Testis (tissue), 2 donors: ENCODE measurements around the gene FOXRED2.

Experiments
- CTCF ChIP-seq, 3 experiments: fragments of 450-650 bp in 2 of 3; fragments of 200-600 bp in 1 of 3; sonication (generic) in 1 of 3; IDR thresholded peaks; one replicate each; pipeline ENCODE4 v1.5.1; 2016 to 2019; ENCODE audit warnings: antibody characterized with exemption in 3 of 3, mild to moderate bottlenecking in 2 of 3, moderate library complexity in 1 of 3
- POLR2A ChIP-seq: fragments of 450-650 bp; IDR thresholded peaks from one replicate; pipeline ENCODE4 v1.6.1; 2017; ENCODE audit warnings: antibody characterized with exemption, mild to moderate bottlenecking, moderate library complexity

DNA sequence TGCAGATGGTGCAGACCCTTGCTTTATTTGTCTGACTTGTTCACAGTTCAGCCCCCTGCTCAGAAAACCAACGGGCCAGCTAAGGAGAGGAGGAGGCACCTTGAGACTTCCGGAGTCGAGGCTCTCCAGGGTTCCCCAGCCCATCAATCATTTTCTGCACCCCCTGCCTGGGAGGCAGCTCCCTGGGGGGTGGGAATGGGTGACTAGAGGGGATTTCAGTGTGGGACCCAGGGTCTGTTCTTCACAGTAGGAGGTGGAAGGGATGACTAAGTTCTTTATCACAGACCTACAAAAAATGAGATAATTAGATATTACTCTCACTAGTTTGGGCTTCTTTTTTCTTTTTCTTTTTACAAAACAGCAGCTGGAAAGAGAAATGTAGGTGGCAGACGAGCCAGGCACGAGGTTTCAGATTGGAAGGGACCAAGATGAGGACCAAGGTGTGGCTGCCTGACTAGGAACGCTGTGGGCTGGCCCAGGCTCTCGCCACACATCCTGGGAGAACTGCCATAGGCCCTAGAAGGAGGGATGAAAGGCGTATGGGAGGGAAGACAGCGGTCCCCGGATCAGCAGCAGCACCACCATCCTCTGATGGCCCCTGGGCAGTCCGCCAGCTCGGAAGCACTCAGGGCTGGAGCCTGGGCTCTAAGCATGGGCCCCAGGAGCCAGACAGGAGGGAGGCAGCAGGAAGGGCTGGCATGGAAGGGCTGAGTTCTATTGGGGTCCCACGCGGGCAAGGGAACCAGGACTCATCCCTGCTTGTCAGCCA is 39.6 kb downstream of the FOXRED2 start:
- TF ChIP-seq POLR2A (no peak), CTCF (IDR thresholded peaks at IDR 0.05) (no peak)
